ENCODE results near the gene RBM33. TPM values are rescaled to one million over a fixed set of nuclear protein-coding genes. Genes with fewer than 3 reads are reported as not detected.
A peak's percentile ranks its signal among the peaks of the same experiment; 100 is the strongest.

The RBM33 gene
- total RNA-seq, 1 donor from 2014 or later = 67.2 TPM

DNA sequence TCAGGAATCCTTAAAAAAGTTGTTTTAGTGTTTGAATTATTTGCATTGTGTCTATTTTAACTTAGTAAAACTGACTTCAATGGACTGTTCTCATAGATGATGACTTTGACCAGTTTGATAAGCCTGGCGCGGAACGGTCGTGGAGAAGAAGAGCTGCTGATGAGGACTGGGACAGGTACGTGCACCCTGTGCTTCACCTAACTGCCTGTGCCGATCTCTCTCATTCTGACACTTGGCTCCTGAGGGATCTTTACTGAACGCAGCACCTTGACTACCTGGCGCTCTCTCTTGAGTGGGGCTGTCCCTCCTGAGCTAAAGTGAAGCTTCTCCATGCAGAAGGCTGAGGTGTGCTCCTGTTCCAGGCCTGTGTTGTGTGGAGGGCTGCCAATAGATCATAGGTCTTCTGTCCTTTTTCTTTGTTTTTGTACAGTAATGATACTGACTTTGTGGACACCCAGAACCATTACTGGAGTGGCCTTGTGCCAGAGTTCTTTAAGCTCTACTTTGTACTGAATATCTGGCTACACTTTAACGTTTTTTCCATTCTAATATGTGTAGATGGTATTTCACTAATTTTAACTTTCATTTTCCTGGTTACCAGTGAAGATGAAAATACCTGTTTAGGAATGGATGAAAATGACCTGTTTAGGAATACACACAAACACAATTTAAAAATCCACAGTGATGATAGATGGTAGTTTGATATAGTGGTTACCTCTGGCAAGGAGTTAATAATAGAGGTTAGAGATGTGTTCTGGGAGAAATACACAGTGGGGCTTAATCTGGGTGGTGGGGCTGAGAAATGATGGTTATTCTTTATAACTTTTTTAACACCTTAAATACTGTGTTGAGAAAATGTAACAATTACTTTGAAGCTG, 20.9 kb downstream of the RBM33 start:
- DNase-seq (ENCODE audit: extremely low spot score, unreplicated experiment) = no peak
- no peak overlapping the region for H3K4me3 Mint-ChIP-seq
- TF ChIP-seq CTCF (conservative IDR thresholded peaks at IDR 0.05) = no peak
- peaks cover 29% of the 10 kb centered on the region for H3K36me3 Mint-ChIP-seq
- no peak overlapping the region for H3K27ac Mint-ChIP-seq
- H3K27me3 Mint-ChIP-seq = no peaks in the 10 kb centered on the region
- H3K4me1 Mint-ChIP-seq (ENCODE audit: unreplicated experiment) = peaks cover 29% of the 10 kb centered on the region
- peaks cover 6% of the 10 kb centered on the region for H3K9me3 Mint-ChIP-seq

- Mint-ChIP-seq H3K4me3 (no peak overlapping the region), H3K27ac (peak overlapping the region; percentile 46), H3K27me3 (no peaks in the 10 kb centered on the region), H3K9me3 (peaks cover under 1% of the 10 kb centered on the region), H3K4me1 (ENCODE audit: unreplicated experiment) (peaks cover 33% of the 10 kb centered on the region), H3K36me3 (peaks cover 23% of the 10 kb centered on the region)
- DNase-seq (ENCODE audit: extremely low spot score, unreplicated experiment) = no peak
- TF ChIP-seq CTCF (conservative IDR thresholded peaks at IDR 0.05) = no peak
Observed at GRCh38 chr7:155665957-155666287, 21.5 kb downstream of the RBM33 start.

- TF ChIP-seq CTCF (conservative IDR thresholded peaks at IDR 0.05) = no peak
- Mint-ChIP-seq H3K27me3 (no peaks in the 10 kb centered on the region), H3K36me3 (peaks cover 16% of the 10 kb centered on the region), H3K4me1 (ENCODE audit: unreplicated experiment) (peaks cover 33% of the 10 kb centered on the region), H3K4me3 (no peak overlapping the region), H3K27ac (no peak overlapping the region), H3K9me3 (no peaks in the 10 kb centered on the region)
- no peak for DNase-seq (ENCODE audit: extremely low spot score, unreplicated experiment)
Observed at GRCh38 chr7:155667241-155667829, 22.9 kb downstream of the RBM33 start.

- no peaks in the 10 kb centered on the region for H3K27me3 Mint-ChIP-seq
- TF ChIP-seq CTCF (conservative IDR thresholded peaks at IDR 0.05) = no peak
- DNase-seq (ENCODE audit: extremely low spot score, unreplicated experiment) = no peak
- peaks cover 27% of the 10 kb centered on the region for H3K4me1 Mint-ChIP-seq (ENCODE audit: unreplicated experiment)
- peaks cover 19% of the 10 kb centered on the region for H3K36me3 Mint-ChIP-seq
- H3K4me3 Mint-ChIP-seq = no peak overlapping the region
- no peaks in the 10 kb centered on the region for H3K9me3 Mint-ChIP-seq
- peak overlapping the region; percentile 2 for H3K27ac Mint-ChIP-seq
Observed at GRCh38 chr7:155669717-155670505, 25.4 kb downstream of the RBM33 start.

DNA sequence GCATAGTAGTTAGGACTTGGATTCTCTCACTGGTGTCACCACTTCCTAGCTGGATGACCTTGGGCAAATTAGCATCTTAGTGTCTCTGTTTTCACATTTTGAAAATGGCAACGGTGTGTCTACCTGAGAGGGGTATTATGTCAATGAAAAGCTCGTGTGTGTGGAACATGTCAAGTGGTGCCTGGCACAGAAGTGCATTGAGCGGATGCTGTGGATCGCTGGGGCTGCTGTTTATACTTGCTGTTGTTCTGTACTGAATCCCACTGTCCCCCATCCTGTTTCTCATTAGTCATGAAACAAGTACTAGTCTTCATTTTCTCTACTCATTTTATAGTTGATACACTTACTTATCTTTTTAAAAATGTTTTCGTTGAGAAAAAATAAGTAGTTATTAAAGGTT, 26.1 kb downstream of the RBM33 start:
- peak overlapping the region; percentile 2 for H3K27ac Mint-ChIP-seq
- H3K27me3 Mint-ChIP-seq = no peaks in the 10 kb centered on the region
- no peaks in the 10 kb centered on the region for H3K9me3 Mint-ChIP-seq
- TF ChIP-seq CTCF (conservative IDR thresholded peaks at IDR 0.05) = no peak
- peaks cover 25% of the 10 kb centered on the region for H3K4me1 Mint-ChIP-seq (ENCODE audit: unreplicated experiment)
- DNase-seq (ENCODE audit: extremely low spot score, unreplicated experiment) = no peak
- peaks cover 13% of the 10 kb centered on the region for H3K36me3 Mint-ChIP-seq
- no peak overlapping the region for H3K4me3 Mint-ChIP-seq

Measured in type B pancreatic cell (in vitro differentiated cells).